ENCODE measurements around the gene PDAP1. TPM values are rescaled to one million over a fixed set of nuclear protein-coding genes. Genes with fewer than 3 reads are reported as not detected.
"Not testable (repeated sequence)": the region's sequence is repeated elsewhere in the genome, so short reads cannot be mapped to it uniquely, and the experiment has no call there.

Gene PDAP1
- total and polyA plus RNA-seq, 12 donors, result 43.6 to 187 (median 90.2) TPM

DNA sequence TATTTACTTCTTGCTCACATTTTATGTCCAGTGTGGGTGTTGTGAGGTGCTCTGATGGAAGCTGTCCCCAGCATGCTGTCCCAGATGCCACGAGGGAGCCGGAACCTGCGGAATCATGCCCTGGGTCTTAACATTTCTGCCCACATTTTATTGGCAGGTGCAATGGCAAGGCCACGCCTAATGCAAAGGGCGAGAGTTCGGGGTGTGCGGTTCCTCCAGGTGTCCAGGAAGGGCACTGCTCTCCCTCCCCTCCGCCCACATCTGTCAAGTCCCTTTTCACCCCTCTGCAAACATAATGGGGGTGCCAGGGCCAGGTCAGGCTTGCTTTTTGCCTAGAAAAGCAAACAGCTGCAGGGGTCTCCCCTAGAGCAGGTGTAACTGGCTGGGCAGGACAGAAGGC, 16.4 kb downstream of the PDAP1 start:
- Histone ChIP-seq H3K9me3 (replicated peaks in 1 of 3) (no peaks in the 10 kb centered on the region), H3K36me3 (replicated peaks in 1 of 2) (peaks cover 0 to 74% of the 10 kb centered on the region in 2 donors), H3K27me3 (no peaks in the 10 kb centered on the region), H3K27ac (peak overlapping the region in 2 of 5 donors; percentile 69 to 79), H3K4me3 (no peak overlapping the region), H3K4me1 (replicated peaks in 1 of 2) (peaks cover 12 to 17% of the 10 kb centered on the region in 2 donors)
- TF ChIP-seq, protein P1, sequence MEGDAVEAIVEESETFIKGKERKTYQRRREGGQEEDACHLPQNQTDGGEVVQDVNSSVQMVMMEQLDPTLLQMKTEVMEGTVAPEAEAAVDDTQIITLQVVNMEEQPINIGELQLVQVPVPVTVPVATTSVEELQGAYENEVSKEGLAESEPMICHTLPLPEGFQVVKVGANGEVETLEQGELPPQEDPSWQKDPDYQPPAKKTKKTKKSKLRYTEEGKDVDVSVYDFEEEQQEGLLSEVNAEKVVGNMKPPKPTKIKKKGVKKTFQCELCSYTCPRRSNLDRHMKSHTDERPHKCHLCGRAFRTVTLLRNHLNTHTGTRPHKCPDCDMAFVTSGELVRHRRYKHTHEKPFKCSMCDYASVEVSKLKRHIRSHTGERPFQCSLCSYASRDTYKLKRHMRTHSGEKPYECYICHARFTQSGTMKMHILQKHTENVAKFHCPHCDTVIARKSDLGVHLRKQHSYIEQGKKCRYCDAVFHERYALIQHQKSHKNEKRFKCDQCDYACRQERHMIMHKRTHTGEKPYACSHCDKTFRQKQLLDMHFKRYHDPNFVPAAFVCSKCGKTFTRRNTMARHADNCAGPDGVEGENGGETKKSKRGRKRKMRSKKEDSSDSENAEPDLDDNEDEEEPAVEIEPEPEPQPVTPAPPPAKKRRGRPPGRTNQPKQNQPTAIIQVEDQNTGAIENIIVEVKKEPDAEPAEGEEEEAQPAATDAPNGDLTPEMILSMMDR (IDR thresholded peaks at IDR 0.05), result no peak
- TF ChIP-seq POLR2A (IDR thresholded peaks at IDR 0.05), result no peak
- DNase-seq, result no peak
- intact Hi-C loops (cut with DNase I), result no loop called here
- WGBS, 4 donors, result 85 to 93% (median 90%) methylated on average over 5 to 8 of the region's 8 CpGs

DNA sequence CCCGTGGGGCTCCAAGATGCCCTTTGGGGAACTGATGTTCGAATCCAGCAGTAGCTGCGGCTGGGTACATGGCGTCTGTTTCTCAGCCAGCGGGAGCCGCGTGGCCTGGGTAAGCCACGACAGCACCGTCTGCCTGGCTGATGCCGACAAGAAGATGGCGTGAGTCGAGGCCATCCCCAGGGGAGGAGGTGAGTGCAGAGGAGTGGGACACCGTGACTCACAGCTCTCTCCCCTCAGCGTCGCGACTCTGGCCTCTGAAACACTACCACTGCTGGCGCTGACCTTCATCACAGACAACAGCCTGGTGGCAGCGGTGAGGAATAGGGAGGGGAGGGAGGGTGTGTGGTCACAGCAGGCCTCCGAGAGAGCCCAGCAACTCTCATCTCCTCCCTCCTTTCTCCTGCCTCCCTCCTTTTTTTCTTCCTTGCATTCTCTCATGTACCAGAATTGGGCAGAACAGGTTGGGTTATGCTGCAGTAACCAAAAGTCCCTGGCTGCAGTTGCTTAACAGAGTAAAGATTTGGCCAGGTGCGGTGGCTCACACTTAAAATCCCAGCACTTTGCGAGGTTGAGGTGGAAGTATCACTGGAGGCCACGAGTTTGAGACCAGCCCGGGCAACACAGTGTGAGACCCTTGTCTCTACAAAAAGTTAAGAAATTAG, 17.3 kb downstream of the PDAP1 start:
- Histone ChIP-seq H3K9me3 (replicated peaks in 1 of 3) (no peaks in the 10 kb centered on the region), H3K27ac (peak overlapping the region in 1 of 5 donors; percentile 1), H3K4me1 (replicated peaks in 1 of 2) (peaks cover 12 to 17% of the 10 kb centered on the region in 2 donors), H3K4me3 (no peak overlapping the region), H3K27me3 (no peaks in the 10 kb centered on the region), H3K36me3 (replicated peaks in 1 of 2) (peaks cover 0 to 78% of the 10 kb centered on the region in 2 donors)
- peak in 5 of 7 donors; percentile 52 to 63 (median 53) for DNase-seq
- 67 to 84% (median 71%) methylated on average over 17 to 23 of the region's 23 CpGs for WGBS, 4 donors
- TF ChIP-seq, protein P1 (IDR thresholded peaks at IDR 0.05), result no peak
- no peak for TF ChIP-seq POLR2A (IDR thresholded peaks at IDR 0.05)
- intact Hi-C loops (cut with DNase I), result no loop called here

DNA sequence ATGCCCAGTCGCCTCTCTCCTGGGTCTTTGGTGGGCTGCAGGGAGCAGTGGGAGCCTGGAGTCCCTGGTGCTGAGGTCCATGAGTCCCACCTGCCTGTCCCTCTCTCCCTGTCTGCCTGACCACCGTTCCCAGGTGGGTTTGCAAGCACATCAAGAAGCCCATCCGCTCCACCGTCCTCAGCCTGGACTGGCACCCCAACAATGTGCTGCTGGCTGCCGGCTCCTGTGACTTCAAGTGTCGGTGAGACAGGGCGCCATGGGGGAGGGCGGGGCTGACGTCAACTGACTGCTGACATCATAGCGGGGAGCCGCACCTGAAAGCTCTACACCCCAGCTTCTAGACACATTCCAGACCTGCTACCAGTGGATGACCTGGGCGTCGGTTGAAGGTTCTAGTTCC, 18.6 kb downstream of the PDAP1 start:
- DNase-seq, result no peak

DNA sequence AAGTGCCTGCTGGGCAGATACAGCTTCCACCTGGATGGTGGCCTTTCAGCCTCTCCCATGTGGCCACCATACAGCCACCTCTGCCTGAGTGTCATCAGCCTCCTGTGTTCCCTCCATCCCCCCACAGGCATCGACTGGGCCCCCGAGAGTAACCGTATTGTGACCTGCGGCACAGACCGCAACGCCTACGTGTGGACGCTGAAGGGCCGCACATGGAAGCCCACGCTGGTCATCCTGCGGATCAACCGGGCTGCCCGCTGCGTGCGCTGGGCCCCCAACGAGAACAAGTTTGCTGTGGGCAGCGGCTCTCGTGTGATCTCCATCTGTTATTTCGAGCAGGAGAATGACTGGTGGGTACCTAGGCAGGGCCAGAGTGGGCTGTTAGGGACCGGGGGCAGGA, 20.5 kb downstream of the PDAP1 start:
- intact Hi-C loops (cut with DNase I), result no loop called here
- TF ChIP-seq POLR2A (IDR thresholded peaks at IDR 0.05), result no peak
- TF ChIP-seq, protein P1 (IDR thresholded peaks at IDR 0.05), result no peak
- H3K36me3 ChIP-seq (replicated peaks in 1 of 2), result peaks cover 0 to 58% of the 10 kb centered on the region in 2 donors

More for the DNA sequence above, 18.6 kb downstream of the PDAP1 start:
- Histone ChIP-seq H3K27me3 (no peaks in the 10 kb centered on the region), H3K4me3 (no peak overlapping the region), H3K9me3 (replicated peaks in 1 of 3) (no peaks in the 10 kb centered on the region), H3K36me3 (replicated peaks in 1 of 2) (peaks cover 0 to 65% of the 10 kb centered on the region in 2 donors), H3K27ac (no peak overlapping the region), H3K4me1 (replicated peaks in 1 of 2) (peaks cover 12 to 17% of the 10 kb centered on the region in 2 donors)
- TF ChIP-seq, protein P1 (IDR thresholded peaks at IDR 0.05), result no peak
- no peak for TF ChIP-seq POLR2A (IDR thresholded peaks at IDR 0.05)
- 91 to 96% (median 93%) methylated on average over 9 to 13 of the region's 13 CpGs for WGBS, 4 donors
- intact Hi-C loops (cut with DNase I), result no loop called here

DNA sequence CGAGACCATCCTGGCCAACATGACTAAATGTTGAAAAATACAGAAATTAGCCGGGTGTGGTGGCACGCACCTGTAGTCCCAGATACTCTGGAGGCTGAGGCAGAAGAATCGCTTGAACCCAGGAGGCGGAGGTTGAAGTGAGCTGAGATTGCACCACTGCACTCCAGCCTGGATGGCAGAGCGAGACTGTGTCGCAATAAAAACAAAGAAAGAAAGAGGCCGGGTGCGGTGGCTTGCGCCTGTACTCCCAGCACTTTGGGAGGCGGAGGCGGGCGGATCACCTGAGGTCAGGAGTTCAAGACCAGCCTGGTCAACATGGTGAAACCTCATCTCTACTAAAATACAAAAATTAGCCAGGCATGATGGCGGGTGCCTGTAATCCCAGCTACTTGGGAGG, 21.2 kb downstream of the PDAP1 start:
- peaks cover 0 to 58% of the 10 kb centered on the region in 2 donors for H3K36me3 ChIP-seq (replicated peaks in 1 of 2)
- H3K27me3 ChIP-seq; H3K4me3 ChIP-seq; H3K27ac ChIP-seq; H3K4me1 ChIP-seq (replicated peaks in 1 of 2); H3K9me3 ChIP-seq (replicated peaks in 1 of 3); DNase-seq; intact Hi-C loops (cut with DNase I): not testable (repeated sequence)
- 84 to 94% (median 91%) methylated on average over 14 of the region's 14 CpGs for WGBS, 4 donors

More for the DNA sequence above, 20.5 kb downstream of the PDAP1 start:
- Histone ChIP-seq H3K4me1 (replicated peaks in 1 of 2) (peaks cover 5 to 9% of the 10 kb centered on the region in 2 donors), H3K27me3 (no peaks in the 10 kb centered on the region), H3K27ac (no peak overlapping the region), H3K9me3 (replicated peaks in 1 of 3) (no peaks in the 10 kb centered on the region), H3K4me3 (no peak overlapping the region)
- no peak for DNase-seq
- WGBS, 4 donors, result 91 to 97% (median 94%) methylated on average over 15 to 20 of the region's 20 CpGs
